HG03460 (cell line): ENCODE measurements around the gene PRAMEF11.
"Not testable (repeated sequence)": the region's sequence is repeated elsewhere in the genome, so short reads cannot be mapped to it uniquely, and the experiment has no call there.

Experiments used
- ATAC-seq: cut with Tn5 transposase; IDR thresholded peaks from one replicate; pipeline ENCODE4 v1.9.1; 2021; ENCODE audit not compliant: unreplicated experiment

Gene PRAMEF11

GRCh38 chr1:12831310-12831709 is at the start of gene PRAMEF11:
Gene PRAMEF11, minus strand, starts transcription at chr1:12831410. Its CDS starts 2,621 bp downstream, at chr1:12828789.
- not testable (repeated sequence) for ATAC-seq

GRCh38 chr1:12878453-12878852 is 47.2 kb upstream of the PRAMEF11 start:
- ATAC-seq = not testable (repeated sequence)

- ATAC-seq = not testable (repeated sequence)
Observed at GRCh38 chr1:12863131-12863880, 32.1 kb upstream of the PRAMEF11 start.

GRCh38 chr1:12856786-12857185 is 25.6 kb upstream of the PRAMEF11 start, which contains the start of gene PRAMEF2:
Gene PRAMEF2, plus strand, starts transcription at chr1:12857086. Its CDS starts 1,924 bp downstream, at chr1:12859010.
- not testable (repeated sequence) for ATAC-seq

- no peak for ATAC-seq
Observed at GRCh38 chr1:12851779-12852178, 20.6 kb upstream of the PRAMEF11 start.

- not testable (repeated sequence) for ATAC-seq
Observed at GRCh38 chr1:12848620-12849019, 17.4 kb upstream of the PRAMEF11 start, which contains the start of gene HNRNPCL1. Gene HNRNPCL1, minus strand, starts transcription at chr1:12848720. Its CDS starts 431 bp downstream, at chr1:12848289.

GRCh38 chr1:12833251-12833650 is 2.0 kb upstream of the PRAMEF11 start:
- not testable (repeated sequence) for ATAC-seq

- not testable (repeated sequence) for ATAC-seq
Observed at GRCh38 chr1:12819061-12819460, 12.1 kb downstream of the PRAMEF11 start.

- no peak for ATAC-seq
Observed at GRCh38 chr1:12811409-12811784, 19.8 kb downstream of the PRAMEF11 start.

- ATAC-seq = no peak
Observed at GRCh38 chr1:12810691-12811408, 20.4 kb downstream of the PRAMEF11 start.

GRCh38 chr1:12809933-12810332 is 21.3 kb downstream of the PRAMEF11 start:
- no peak for ATAC-seq

GRCh38 chr1:12799730-12800129 is 31.5 kb downstream of the PRAMEF11 start:
- ATAC-seq = no peak

- no peak for ATAC-seq
Observed at GRCh38 chr1:12798911-12799310, 32.3 kb downstream of the PRAMEF11 start.

- ATAC-seq = not testable (repeated sequence)
Observed at GRCh38 chr1:12791097-12791496, 40.1 kb downstream of the PRAMEF11 start, which contains the start of gene PRAMEF1. Gene PRAMEF1, plus strand, starts transcription at chr1:12791397. Its CDS starts 1,831 bp downstream, at chr1:12793228.

- ATAC-seq = not testable (repeated sequence)
Observed at GRCh38 chr1:12784729-12785128, 46.5 kb downstream of the PRAMEF11 start.

GRCh38 chr1:12783783-12784182 is 47.4 kb downstream of the PRAMEF11 start:
- not testable (repeated sequence) for ATAC-seq

GRCh38 chr1:12781488-12781887 is 49.7 kb downstream of the PRAMEF11 start:
- not testable (repeated sequence) for ATAC-seq

GRCh38 chr1:12778907-12779306 is 52.3 kb downstream of the PRAMEF11 start:
- ATAC-seq = no peak

GRCh38 chr1:12778061-12778460 is 53.1 kb downstream of the PRAMEF11 start:
- ATAC-seq = no peak

GRCh38 chr1:12776801-12777557 is 54.2 kb downstream of the PRAMEF11 start:
- no peak for ATAC-seq

GRCh38 chr1:12775443-12775842 is 55.8 kb downstream of the PRAMEF11 start:
- no peak for ATAC-seq
